SK-N-SH (cell line): Measurements from ENCODE around the gene TRIM14. TPM values are rescaled to one million over a fixed set of nuclear protein-coding genes. Genes with fewer than 3 reads are reported as not detected.

ENCODE experiments used
- CTCF ChIA-PET: fragments of 300-600, 350-600 bp; formaldehyde crosslinking; extraction: SDS; loops from one replicate; lab custom pipeline; 2021; lab: Yijun Ruan, JAX
- POLR2A ChIA-PET: fragments of 350-600 bp; sonication (Branson Sonifier 250); formaldehyde crosslinking; extraction: SDS; loops from one replicate; lab custom pipeline; 2020; ENCODE audit warnings: antibody characterized with exemption, inconsistent platforms; lab: Yijun Ruan, JAX
- DNase-seq: peaks from one replicate; pipeline ENCODE4 v3.0.0; 2012
- H2AFZ ChIP-seq: fragments of 200-600 bp; sonication (generic); 2 replicates; pipeline ENCODE4 v1.8.1; 2016; ENCODE audit warnings: antibody characterized with exemption, mild to moderate bottlenecking, low read depth
- H3F3A ChIP-seq: fragments of 200-600 bp; sonication (generic); replicated peaks from 2 replicates; pipeline ENCODE3; 2016; ENCODE audit warnings: antibody characterized with exemption, mild to moderate bottlenecking; ENCODE audit not compliant: insufficient read depth
- H3K27ac ChIP-seq, 2 experiments: fragments of 200-500 bp in 1 of 2; fragments of 200-600 bp in 1 of 2; sonication (Bioruptor generic) in 1 of 2; sonication (generic), shearing (Covaris generic) in 1 of 2; 2 replicates each; pipeline versions ENCODE4 v1.5.1 to v1.6.1; 2014 to 2016; ENCODE audit warnings: low read depth in 2 of 2, inconsistent platforms in 1 of 2, low read length in 1 of 2, mild to moderate bottlenecking in 1 of 2, mixed read lengths in 1 of 2
- H3K27me3 ChIP-seq: fragments of 200-600 bp; sonication (generic), shearing (Covaris generic); 2 replicates; pipeline ENCODE4 v1.6.1; 2016; ENCODE audit warnings: mixed run types; ENCODE audit not compliant: insufficient read depth
- H3K36me3 ChIP-seq, 2 experiments: fragments of 200-500 bp in 1 of 2; fragments of 200-600 bp in 1 of 2; sonication (Bioruptor generic) in 1 of 2; sonication (generic) in 1 of 2; replicated peaks in 1 of 2; 2 replicates each; pipeline versions ENCODE3 to v1.5.1; 2014 to 2016; ENCODE audit warnings: low read length in 1 of 2, mild to moderate bottlenecking in 1 of 2; ENCODE audit not compliant: insufficient read depth in 2 of 2, control insufficient read depth in 1 of 2
- H3K4me1 ChIP-seq, 2 experiments: fragments of 200-500 bp in 1 of 2; fragments of 200-600 bp in 1 of 2; sonication (Bioruptor generic) in 1 of 2; sonication (generic), shearing (Covaris generic) in 1 of 2; 2 replicates each; pipeline versions ENCODE4 v1.5.1 to v1.6.1; 2014 to 2016; ENCODE audit warnings: low read depth in 1 of 2, low read length in 1 of 2, mixed run types in 1 of 2; ENCODE audit not compliant: insufficient read depth in 2 of 2, control insufficient read depth in 1 of 2
- H3K4me2 ChIP-seq: fragments of 200-600 bp; sonication (generic), shearing (Covaris generic); 2 replicates; pipeline ENCODE4 v1.6.1; 2017; ENCODE audit warnings: mixed run types
- H3K4me3 ChIP-seq, 2 experiments: fragments of 200-500 bp in 1 of 2; fragments of 200-600 bp in 1 of 2; sonication (Bioruptor generic) in 1 of 2; sonication (generic), shearing (Covaris generic) in 1 of 2; 2 replicates each; pipeline versions ENCODE4 v1.5.1 to v1.8.1; 2014 to 2016; ENCODE audit warnings: low read depth in 2 of 2, inconsistent platforms in 1 of 2, low read length in 1 of 2, mild to moderate bottlenecking in 1 of 2, mixed read lengths in 1 of 2, moderate library complexity in 1 of 2
- H3K79me2 ChIP-seq: fragments of 200-600 bp; sonication (generic); 2 replicates; pipeline ENCODE4 v1.8.1; 2017; ENCODE audit warnings: mild to moderate bottlenecking; ENCODE audit not compliant: insufficient read depth
- H3K9ac ChIP-seq: fragments of 200-600 bp; sonication (generic); 2 replicates; pipeline ENCODE4 v1.6.1; 2017; ENCODE audit warnings: mixed run types
- H3K9me2 ChIP-seq: fragments of 200-600 bp; sonication (generic); 2 replicates; pipeline ENCODE4 v1.6.1; 2017; ENCODE audit warnings: mixed run types
- H3K9me3 ChIP-seq: fragments of 200-600 bp; sonication (generic); 2 replicates; pipeline ENCODE4 v1.6.1; 2017; ENCODE audit warnings: mixed run types, mild to moderate bottlenecking, moderate library complexity
- H4K20me1 ChIP-seq: fragments of 200-600 bp; sonication (generic); 2 replicates; pipeline ENCODE4 v1.6.1; 2017; ENCODE audit warnings: mild to moderate bottlenecking, mixed run types; ENCODE audit not compliant: insufficient read depth
- CHD2 ChIP-seq: fragments of 150-350 bp; IDR thresholded peaks from 2 replicates; pipeline ENCODE4 v1.6.1; 2018; ENCODE audit warnings: low read length; ENCODE audit not compliant: partially characterized antibody
- EP300 ChIP-seq, 2 experiments: IDR thresholded peaks; 2 replicates each; pipeline versions ENCODE4 v1.4.0 to v1.6.1; 2012; ENCODE audit warnings: borderline replicate concordance in 1 of 2, low read depth in 1 of 2, low read length in 1 of 2
- EZH2phosphoT487 ChIP-seq: fragments of 200-600 bp; sonication (generic); IDR thresholded peaks from 2 replicates; pipeline ENCODE4 v1.6.1; 2017; ENCODE audit warnings: low read depth, mixed run types, mild to moderate bottlenecking, antibody characterized with exemption, moderate library complexity, borderline replicate concordance
- FOSL2 ChIP-seq: IDR thresholded peaks from 2 replicates; pipeline ENCODE4 v1.4.0; 2012; ENCODE audit warnings: low read depth, mild to moderate bottlenecking, moderate library complexity, borderline replicate concordance
- FOXJ3 ChIP-seq: sonication (generic); formaldehyde crosslinking; IDR thresholded peaks from 2 replicates; pipeline ENCODE4 v1.5.1; 2020; ENCODE audit warnings: mild to moderate bottlenecking, missing genetic modification reagents
- FOXM1 ChIP-seq: IDR thresholded peaks from 2 replicates; pipeline ENCODE4 v1.4.0; 2012; ENCODE audit warnings: low read depth, mild to moderate bottlenecking
- GATA2 ChIP-seq: sonication (generic); formaldehyde crosslinking; IDR thresholded peaks from 2 replicates; pipeline ENCODE4 v1.5.0; 2020; ENCODE audit warnings: mild to moderate bottlenecking, missing genetic modification reagents
- MXI1 ChIP-seq: IDR thresholded peaks from 2 replicates; pipeline ENCODE4 v1.6.1; 2012; ENCODE audit warnings: mild to moderate bottlenecking, low read depth, low read length, improper control_type of control experiment
- NFIC ChIP-seq: IDR thresholded peaks from 2 replicates; pipeline ENCODE4 v1.4.0; 2012; ENCODE audit warnings: borderline replicate concordance
- NRF1 ChIP-seq: IDR thresholded peaks from 2 replicates; pipeline ENCODE4 v1.6.1; 2012; ENCODE audit warnings: low read depth, mild to moderate bottlenecking, low read length
- POLR2AphosphoS5 ChIP-seq: IDR thresholded peaks from 2 replicates; pipeline ENCODE4 v1.6.1; 2012; ENCODE audit warnings: low read depth, low read length
- RAD21 ChIP-seq: IDR thresholded peaks from 2 replicates; pipeline ENCODE4 v1.6.1; 2012; ENCODE audit warnings: mild to moderate bottlenecking, low read length
- RFX5 ChIP-seq: IDR thresholded peaks from 2 replicates; pipeline ENCODE4 v1.6.1; 2012; ENCODE audit warnings: mild to moderate bottlenecking, improper control_type of control experiment, low read length
- RXRA ChIP-seq: IDR thresholded peaks from 2 replicates; pipeline ENCODE4 v1.4.0; 2012; ENCODE audit warnings: low read depth, mild to moderate bottlenecking, borderline replicate concordance
- SIN3A ChIP-seq: IDR thresholded peaks from 2 replicates; pipeline ENCODE4 v1.6.1; 2012; ENCODE audit warnings: low read depth, mild to moderate bottlenecking, low read length, moderate library complexity, borderline replicate concordance
- TEAD4 ChIP-seq: IDR thresholded peaks from 2 replicates; pipeline ENCODE4 v1.4.0; 2012; ENCODE audit warnings: mild to moderate bottlenecking, borderline replicate concordance; ENCODE audit not compliant: insufficient read depth
- YY1 ChIP-seq: IDR thresholded peaks from 2 replicates; pipeline ENCODE4 v1.4.0; 2012; ENCODE audit warnings: low read depth, mild to moderate bottlenecking
- WGBS: methylation state at CpG from one replicate; pipeline ENCODE4 v1.1.6; 2017; ENCODE audit warnings: low lambda C conversion rate; 5-methylcytosine and 5-hydroxymethylcytosine counted together
- polyA plus RNA-seq, 3 experiments: library from polyadenylated mRNA; depleted of rRNA; stranded (reverse); fragments of >200 nt; gene quantifications; 2 replicates each; pipeline ENCODE4 v1.2.3, GENCODE V29; 2012
- TF ChIP-seq, protein P1 (sequence below): IDR thresholded peaks from 2 replicates; pipeline ENCODE4 v1.4.0; 2012; ENCODE audit warnings: low read depth
- TF ChIP-seq, protein P2 (sequence below): IDR thresholded peaks from 2 replicates; pipeline ENCODE4 v1.4.0; 2012; ENCODE audit warnings: low read depth, borderline replicate concordance
- TF ChIP-seq, protein P3 (sequence below): IDR thresholded peaks from 2 replicates; pipeline ENCODE4; 2012
- TF ChIP-seq, protein P4 (sequence below): IDR thresholded peaks from 2 replicates; pipeline ENCODE4 v1.6.1; 2012; ENCODE audit warnings: mild to moderate bottlenecking, low read depth, low read length, moderate library complexity

Gene TRIM14
- polyA plus RNA-seq, 1 of the 3 experiments (the other 2 are of a cell fraction): 15.3 TPM

DNA sequence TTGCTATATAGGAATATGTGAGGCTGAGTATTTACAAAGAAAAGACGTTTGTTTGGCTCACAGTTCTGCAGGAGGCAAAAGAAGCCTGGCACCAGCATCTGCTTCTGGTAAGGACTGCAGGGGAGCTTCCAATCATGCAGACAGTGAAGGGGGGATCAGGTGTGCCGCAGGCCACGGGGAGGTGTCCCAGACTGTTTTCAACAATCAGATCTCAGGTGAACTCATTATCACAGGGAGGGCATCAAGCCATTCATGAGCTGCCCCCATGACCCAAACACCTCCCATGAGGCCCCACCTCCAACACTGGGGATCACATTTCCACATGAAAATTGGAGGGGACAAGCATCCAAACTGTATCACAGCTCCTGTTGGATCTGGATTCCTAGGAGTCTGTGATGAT, 30.4 kb upstream of the TRIM14 start:
- Histone ChIP-seq H3F3A (no peaks in the 10 kb centered on the region), H3K9ac (no peak overlapping the region), H2AFZ (no peak overlapping the region), H3K36me3 (no peaks in the 10 kb centered on the region), H4K20me1 (no peaks in the 10 kb centered on the region), H3K27me3 (no peaks in the 10 kb centered on the region), H3K9me3 (no peaks in the 10 kb centered on the region), H3K4me2 (no peak overlapping the region), H3K4me3 (no peak overlapping the region), H3K4me1 (peaks cover 0 to 19% of the 10 kb centered on the region in 2 experiments; a peak in 1 of 4 replicates), H3K79me2 (no peaks in the 10 kb centered on the region), H3K9me2 (no peaks in the 10 kb centered on the region), H3K27ac (no peak overlapping the region)
- WGBS: 33% methylated on average over 2 of the region's 3 CpGs
- POLR2A ChIA-PET: no interaction called here
- no peak for DNase-seq
- TF ChIP-seq, protein P1, sequence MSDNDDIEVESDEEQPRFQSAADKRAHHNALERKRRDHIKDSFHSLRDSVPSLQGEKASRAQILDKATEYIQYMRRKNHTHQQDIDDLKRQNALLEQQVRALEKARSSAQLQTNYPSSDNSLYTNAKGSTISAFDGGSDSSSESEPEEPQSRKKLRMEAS: no peak
- no peak for TF ChIP-seq SIN3A
- TF ChIP-seq FOXJ3: no peak
- TF ChIP-seq POLR2AphosphoS5: no peak
- no peak for TF ChIP-seq EZH2phosphoT487
- TF ChIP-seq TEAD4: no peak
- TF ChIP-seq NFIC: no peak
- no peak for TF ChIP-seq EP300 (IDR thresholded peaks at IDR 0.05; ENCODE audit: borderline replicate concordance in 1 of 2, low read depth in 1 of 2, low read length in 1 of 2)
- TF ChIP-seq CHD2: no peak
- no peak for TF ChIP-seq YY1
- CTCF ChIA-PET: interaction anchor here (1.6 kb wide), 1 partner anchor 16 kb away, joined by 4 read pairs; no protein-coding TSS in a partner anchor

DNA sequence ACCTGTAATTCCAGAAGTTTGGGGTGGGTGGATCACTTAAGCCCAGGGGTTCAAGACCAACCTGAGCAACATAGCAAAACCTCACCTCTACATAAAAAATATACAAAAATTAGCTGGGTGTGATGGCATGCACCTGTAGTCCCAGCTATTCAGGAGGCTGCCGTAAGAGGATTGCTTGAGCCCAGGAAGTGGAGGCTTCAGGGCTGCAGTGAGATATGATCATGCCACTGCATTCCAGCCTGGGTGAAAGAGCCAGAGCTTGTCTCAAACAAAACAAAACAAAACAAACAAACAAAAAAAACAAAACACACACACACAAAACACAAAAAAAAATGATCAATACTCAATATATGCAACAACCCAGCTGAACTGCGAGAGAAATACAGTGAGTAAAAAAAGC, 29.5 kb upstream of the TRIM14 start:
- Histone ChIP-seq H3K79me2 (no peaks in the 10 kb centered on the region), H3K4me2 (no peak overlapping the region), H3K4me3 (no peak overlapping the region), H4K20me1 (no peaks in the 10 kb centered on the region), H3K9ac (no peak overlapping the region), H3K9me2 (no peaks in the 10 kb centered on the region), H3K27me3 (no peaks in the 10 kb centered on the region), H3K36me3 (no peaks in the 10 kb centered on the region), H3K9me3 (no peaks in the 10 kb centered on the region), H2AFZ (no peak overlapping the region), H3F3A (no peaks in the 10 kb centered on the region), H3K4me1 (peaks cover 0 to 19% of the 10 kb centered on the region in 2 experiments; a peak in 1 of 4 replicates), H3K27ac (no peak overlapping the region)
- 88% methylated on average over 2 of the region's 2 CpGs for WGBS
- CTCF ChIA-PET: interaction anchor here (0.6 to 1.9 kb wide), 3 partner anchors 15 to 94 kb away, joined by 3 to 5 read pairs (median 4); no protein-coding TSS in a partner anchor
- DNase-seq: no peak
- POLR2A ChIA-PET: no interaction called here
- no peak for TF ChIP-seq NFIC
- TF ChIP-seq, protein P2, sequence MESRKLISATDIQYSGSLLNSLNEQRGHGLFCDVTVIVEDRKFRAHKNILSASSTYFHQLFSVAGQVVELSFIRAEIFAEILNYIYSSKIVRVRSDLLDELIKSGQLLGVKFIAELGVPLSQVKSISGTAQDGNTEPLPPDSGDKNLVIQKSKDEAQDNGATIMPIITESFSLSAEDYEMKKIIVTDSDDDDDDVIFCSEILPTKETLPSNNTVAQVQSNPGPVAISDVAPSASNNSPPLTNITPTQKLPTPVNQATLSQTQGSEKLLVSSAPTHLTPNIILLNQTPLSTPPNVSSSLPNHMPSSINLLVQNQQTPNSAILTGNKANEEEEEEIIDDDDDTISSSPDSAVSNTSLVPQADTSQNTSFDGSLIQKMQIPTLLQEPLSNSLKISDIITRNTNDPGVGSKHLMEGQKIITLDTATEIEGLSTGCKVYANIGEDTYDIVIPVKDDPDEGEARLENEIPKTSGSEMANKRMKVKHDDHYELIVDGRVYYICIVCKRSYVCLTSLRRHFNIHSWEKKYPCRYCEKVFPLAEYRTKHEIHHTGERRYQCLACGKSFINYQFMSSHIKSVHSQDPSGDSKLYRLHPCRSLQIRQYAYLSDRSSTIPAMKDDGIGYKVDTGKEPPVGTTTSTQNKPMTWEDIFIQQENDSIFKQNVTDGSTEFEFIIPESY: no peak
- no peak for TF ChIP-seq RFX5
- TF ChIP-seq RXRA: no peak
- no peak for TF ChIP-seq FOXM1
- TF ChIP-seq NRF1: no peak
- no peak for TF ChIP-seq GATA2
- TF ChIP-seq RAD21: no peak
- no peak for TF ChIP-seq MXI1
- TF ChIP-seq, protein P3, sequence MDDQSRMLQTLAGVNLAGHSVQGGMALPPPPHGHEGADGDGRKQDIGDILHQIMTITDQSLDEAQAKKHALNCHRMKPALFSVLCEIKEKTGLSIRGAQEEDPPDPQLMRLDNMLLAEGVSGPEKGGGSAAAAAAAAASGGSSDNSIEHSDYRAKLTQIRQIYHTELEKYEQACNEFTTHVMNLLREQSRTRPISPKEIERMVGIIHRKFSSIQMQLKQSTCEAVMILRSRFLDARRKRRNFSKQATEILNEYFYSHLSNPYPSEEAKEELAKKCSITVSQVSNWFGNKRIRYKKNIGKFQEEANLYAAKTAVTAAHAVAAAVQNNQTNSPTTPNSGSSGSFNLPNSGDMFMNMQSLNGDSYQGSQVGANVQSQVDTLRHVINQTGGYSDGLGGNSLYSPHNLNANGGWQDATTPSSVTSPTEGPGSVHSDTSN: no peak
- TF ChIP-seq FOSL2: no peak
- TF ChIP-seq, protein P4, sequence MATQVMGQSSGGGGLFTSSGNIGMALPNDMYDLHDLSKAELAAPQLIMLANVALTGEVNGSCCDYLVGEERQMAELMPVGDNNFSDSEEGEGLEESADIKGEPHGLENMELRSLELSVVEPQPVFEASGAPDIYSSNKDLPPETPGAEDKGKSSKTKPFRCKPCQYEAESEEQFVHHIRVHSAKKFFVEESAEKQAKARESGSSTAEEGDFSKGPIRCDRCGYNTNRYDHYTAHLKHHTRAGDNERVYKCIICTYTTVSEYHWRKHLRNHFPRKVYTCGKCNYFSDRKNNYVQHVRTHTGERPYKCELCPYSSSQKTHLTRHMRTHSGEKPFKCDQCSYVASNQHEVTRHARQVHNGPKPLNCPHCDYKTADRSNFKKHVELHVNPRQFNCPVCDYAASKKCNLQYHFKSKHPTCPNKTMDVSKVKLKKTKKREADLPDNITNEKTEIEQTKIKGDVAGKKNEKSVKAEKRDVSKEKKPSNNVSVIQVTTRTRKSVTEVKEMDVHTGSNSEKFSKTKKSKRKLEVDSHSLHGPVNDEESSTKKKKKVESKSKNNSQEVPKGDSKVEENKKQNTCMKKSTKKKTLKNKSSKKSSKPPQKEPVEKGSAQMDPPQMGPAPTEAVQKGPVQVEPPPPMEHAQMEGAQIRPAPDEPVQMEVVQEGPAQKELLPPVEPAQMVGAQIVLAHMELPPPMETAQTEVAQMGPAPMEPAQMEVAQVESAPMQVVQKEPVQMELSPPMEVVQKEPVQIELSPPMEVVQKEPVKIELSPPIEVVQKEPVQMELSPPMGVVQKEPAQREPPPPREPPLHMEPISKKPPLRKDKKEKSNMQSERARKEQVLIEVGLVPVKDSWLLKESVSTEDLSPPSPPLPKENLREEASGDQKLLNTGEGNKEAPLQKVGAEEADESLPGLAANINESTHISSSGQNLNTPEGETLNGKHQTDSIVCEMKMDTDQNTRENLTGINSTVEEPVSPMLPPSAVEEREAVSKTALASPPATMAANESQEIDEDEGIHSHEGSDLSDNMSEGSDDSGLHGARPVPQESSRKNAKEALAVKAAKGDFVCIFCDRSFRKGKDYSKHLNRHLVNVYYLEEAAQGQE: no peak
- TF ChIP-seq, protein P1: no peak
